ENCODE measurements around the gene PIK3R6. TPM values are rescaled to one million over a fixed set of nuclear protein-coding genes. Genes with fewer than 3 reads are reported as not detected.
A peak's percentile ranks its signal among the peaks of the same experiment; 100 is the strongest.

The PIK3R6 gene
- total and polyA plus RNA-seq, 7 experiments from 2014 or later = 0.06 to 11.3 (median 0.43) TPM

DNA sequence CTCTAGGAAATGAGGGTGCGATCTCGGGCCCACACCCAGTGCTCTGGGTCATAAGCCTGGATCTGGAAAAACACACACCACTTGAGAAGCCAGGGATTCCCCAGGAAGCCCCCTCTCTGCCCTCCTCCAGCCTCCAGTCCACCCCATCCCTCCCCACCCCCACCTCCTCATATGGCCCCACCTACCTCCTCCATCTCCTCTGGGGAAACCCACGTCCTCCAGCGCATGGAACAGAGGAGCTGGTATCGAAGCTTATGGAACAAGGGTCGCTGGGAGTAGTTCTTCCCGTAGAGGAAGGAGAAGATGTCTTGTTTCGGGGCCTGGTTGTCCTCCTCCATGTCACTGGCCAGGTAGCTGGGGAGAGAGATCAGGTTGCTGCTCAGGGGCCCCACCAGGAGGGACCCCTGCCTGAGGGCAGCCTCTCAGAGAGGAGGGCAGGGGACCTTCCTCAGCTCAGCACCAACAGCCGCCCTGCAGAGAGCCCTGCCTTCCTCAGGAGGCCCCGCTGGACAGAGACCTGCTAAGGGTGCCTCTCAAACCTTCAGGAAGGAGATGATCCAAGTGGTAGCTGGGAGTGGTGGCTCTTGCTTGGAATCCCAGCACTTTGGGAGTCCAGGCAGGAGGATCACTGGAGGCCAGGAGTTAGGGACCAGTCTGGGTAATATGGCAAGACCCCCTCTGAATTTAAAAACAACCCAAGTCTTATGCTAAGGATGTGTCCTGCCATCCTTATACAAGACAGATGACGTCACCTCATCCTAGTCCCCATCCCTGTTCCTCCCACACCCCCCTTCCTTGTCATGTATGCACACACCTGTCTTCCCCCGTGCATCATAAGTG, 114.1 kb downstream of the PIK3R6 start:
- Mint-ChIP-seq H3K9me3 (no peaks in the 10 kb centered on the region), H3K36me3 (peaks cover 0 to 4% (median 0%) of the 10 kb centered on the region in 5 donors), H3K4me1 (peaks cover 0 to 5% (median 4%) of the 10 kb centered on the region in 7 donors), H3K4me3 (no peak overlapping the region), H3K27me3 (peaks cover 7 to 23% (median 14%) of the 10 kb centered on the region in 5 donors), H3K27ac (peak overlapping the region in 1 of 9 donors; percentile 46)
- H3K27me3 ChIP-seq (ENCODE audit: control insufficient read depth in 2 of 2, insufficient read depth in 2 of 2, low read length in 2 of 2) = no peaks in the 10 kb centered on the region
- ATAC-seq (no peak), DNase-seq (no peak)
- H3K36me3 ChIP-seq (ENCODE audit: control insufficient read depth in 2 of 3, insufficient read depth in 3 of 3, low read length in 3 of 3) = no peaks in the 10 kb centered on the region
- ChIA-PET POLR2A (no interaction called here), CTCF (no interaction called here)
- no peaks in the 10 kb centered on the region for H3K9me3 ChIP-seq (ENCODE audit: control insufficient read depth in 2 of 3, low read length in 3 of 3)
- no peak overlapping the region for H3K4me3 ChIP-seq (ENCODE audit: low read length)
- intact Hi-C loops (cut with micrococcal nuclease) = no loop called here
- H3K27ac ChIP-seq (ENCODE audit: low read depth, low read length) = no peak overlapping the region
- peaks cover 0 to 5% of the 10 kb centered on the region in 2 donors for H3K4me1 ChIP-seq (ENCODE audit: control insufficient read depth in 2 of 2, insufficient read depth in 2 of 2, low read length in 2 of 2)

Other genes with a start within 250 kb of the PIK3R6 start
- gene MYH10, start 236.9 kb downstream of the PIK3R6 start, total RNA-seq = 1 to 10 TPM in 4 of 5 experiments, under 1 TPM in 1; 0.85 to 10.0 (median 2.0) TPM
- gene MYH10, start 236.9 kb downstream of the PIK3R6 start, polyA plus RNA-seq = 1 to 10 TPM; 1.5 to 2.3 TPM
- gene CCDC42, start 122.8 kb downstream of the PIK3R6 start, total RNA-seq = 1 to 10 TPM in 1 of 5 experiments, not detected in 4; 1.6 TPM
- gene CCDC42, start 122.8 kb downstream of the PIK3R6 start, polyA plus RNA-seq = not detected
- gene SPDYE4, start 109.1 kb downstream of the PIK3R6 start, total RNA-seq = under 1 TPM in 1 of 5 experiments, not detected in 4; 0.34 TPM
- gene SPDYE4, start 109.1 kb downstream of the PIK3R6 start, polyA plus RNA-seq = not detected
- gene MFSD6L, start 68.3 kb downstream of the PIK3R6 start, total RNA-seq = 1 to 10 TPM in 1 of 5 experiments, under 1 TPM in 1, not detected in 3; 0.96 to 1.8 TPM
- not detected for gene MFSD6L, start 68.3 kb downstream of the PIK3R6 start, polyA plus RNA-seq
- gene PIK3R5, start 98.0 kb upstream of the PIK3R6 start, total RNA-seq = 100 to 1,000 TPM in 2 of 5 experiments, 10 to 100 TPM in 3; 73.5 to 231 (median 77.6) TPM
- 10 to 100 TPM; 18.0 to 47.6 TPM for gene PIK3R5, start 98.0 kb upstream of the PIK3R6 start, polyA plus RNA-seq
- gene NTN1, start 153.8 kb upstream of the PIK3R6 start, total RNA-seq = under 1 TPM in 3 of 5 experiments, not detected in 2; 0.07 to 0.12 (median 0.11) TPM
- not detected for gene NTN1, start 153.8 kb upstream of the PIK3R6 start, polyA plus RNA-seq

Data from naive thymus-derived CD4-positive, alpha-beta T cell (primary cell).